DND-41 (cell line): Measurements from ENCODE around the gene QSOX1.

ENCODE experiments used
- CTCF ChIP-seq: IDR thresholded peaks from 2 replicates; pipeline ENCODE4 v1.5.1; 2012; ENCODE audit warnings: borderline replicate concordance, low read length, moderate library complexity, mild to moderate bottlenecking; ENCODE audit not compliant: poor library complexity, severe bottlenecking; ENCODE audit errors: extremely low read depth
- EZH2 ChIP-seq: IDR thresholded peaks from 3 replicates; pipeline ENCODE4 v1.6.1; 2012; ENCODE audit warnings: borderline replicate concordance, low read depth, mild to moderate bottlenecking, moderate library complexity, low read length, inconsistent platforms; ENCODE audit not compliant: severe bottlenecking

GRCh38 chr1:180167021-180167701 is 12.5 kb downstream of the QSOX1 start:
- no peak for TF ChIP-seq CTCF
- TF ChIP-seq EZH2, result no peak
